ENCODE data around the gene GPHN.

GPHN gene

GRCh38 chr14:66735853-66736252 lies 227.9 kb downstream of the GPHN start:
- H4K20me1 ChIP-seq (ENCODE audit: insufficient read depth, low read length), result no peaks in the 10 kb centered on the region
- H3K9ac ChIP-seq (ENCODE audit: low read length), result no peak overlapping the region
- H3F3A ChIP-seq (ENCODE audit: insufficient read depth, low read length), result no peaks in the 10 kb centered on the region
- no peaks in the 10 kb centered on the region for H3K27me3 ChIP-seq (ENCODE audit: insufficient read depth, low read length)
- H3K27ac ChIP-seq (ENCODE audit: low read depth, low read length, poor library complexity, severe bottlenecking), result no peak overlapping the region
- H3K4me1 ChIP-seq (ENCODE audit: insufficient read depth, low read length, severe bottlenecking), result no peaks in the 10 kb centered on the region
- H3K4me3 ChIP-seq (ENCODE audit: low read depth, low read length, poor library complexity, severe bottlenecking), result no peak overlapping the region
- H3K9me3 ChIP-seq (ENCODE audit: low read length), result no peaks in the 10 kb centered on the region; the same call in 1 of the 2 replicates
- H3K79me2 ChIP-seq (ENCODE audit: insufficient read depth, low read length), result no peaks in the 10 kb centered on the region
- H3K9me2 ChIP-seq (ENCODE audit: low read depth, low read length), result no peaks in the 10 kb centered on the region
- H2AFZ ChIP-seq (ENCODE audit: low read length), result no peak overlapping the region
- TF ChIP-seq CTCF (IDR thresholded peaks at IDR 0.05; ENCODE audit: low read length) (no peak), EZH2 (IDR thresholded peaks at IDR 0.05; ENCODE audit: borderline replicate concordance, low read length) (no peak)
- H3K4me2 ChIP-seq (ENCODE audit: low read length), result no peak overlapping the region
- no peaks in the 10 kb centered on the region for H3K36me3 ChIP-seq (ENCODE audit: insufficient read depth, low read length)

DNA sequence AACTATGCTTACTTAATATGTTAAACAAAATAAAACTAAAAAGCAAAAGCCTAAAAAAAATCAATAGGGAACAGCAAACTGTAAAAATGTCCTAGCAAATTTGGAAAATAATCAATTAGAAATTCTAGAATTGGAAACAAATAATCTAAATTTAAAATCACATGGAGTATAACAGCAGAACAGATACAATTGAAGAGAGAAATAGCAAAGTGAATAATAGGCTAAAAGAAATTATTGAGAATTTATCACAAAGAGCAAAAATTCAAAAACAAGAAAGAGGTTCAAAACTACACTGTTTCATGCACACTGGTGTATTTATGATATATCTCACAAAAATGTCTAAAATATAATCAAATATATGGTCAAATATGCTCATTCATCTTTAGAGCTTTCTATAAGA lies 231.9 kb downstream of the GPHN start:
- no peaks in the 10 kb centered on the region for H3K4me1 ChIP-seq (ENCODE audit: insufficient read depth, low read length, severe bottlenecking)
- no peaks in the 10 kb centered on the region; the same call in 1 of the 2 replicates for H3K9me3 ChIP-seq (ENCODE audit: low read length)
- no peak overlapping the region for H3K4me3 ChIP-seq (ENCODE audit: low read depth, low read length, poor library complexity, severe bottlenecking)
- H3K27ac ChIP-seq (ENCODE audit: low read depth, low read length, poor library complexity, severe bottlenecking), result no peak overlapping the region
- H4K20me1 ChIP-seq (ENCODE audit: insufficient read depth, low read length), result no peaks in the 10 kb centered on the region
- TF ChIP-seq EZH2 (IDR thresholded peaks at IDR 0.05; ENCODE audit: borderline replicate concordance, low read length) (no peak), CTCF (IDR thresholded peaks at IDR 0.05; ENCODE audit: low read length) (no peak)
- H3K9me2 ChIP-seq (ENCODE audit: low read depth, low read length), result no peaks in the 10 kb centered on the region
- H3K27me3 ChIP-seq (ENCODE audit: insufficient read depth, low read length), result no peaks in the 10 kb centered on the region
- no peak overlapping the region for H2AFZ ChIP-seq (ENCODE audit: low read length)
- no peak overlapping the region for H3K9ac ChIP-seq (ENCODE audit: low read length)
- no peaks in the 10 kb centered on the region for H3F3A ChIP-seq (ENCODE audit: insufficient read depth, low read length)
- no peak overlapping the region for H3K4me2 ChIP-seq (ENCODE audit: low read length)
- no peaks in the 10 kb centered on the region for H3K79me2 ChIP-seq (ENCODE audit: insufficient read depth, low read length)
- H3K36me3 ChIP-seq (ENCODE audit: insufficient read depth, low read length), result no peaks in the 10 kb centered on the region

- no peaks in the 10 kb centered on the region for H3K9me3 ChIP-seq (ENCODE audit: low read length)
- H3K36me3 ChIP-seq (ENCODE audit: insufficient read depth, low read length), result no peaks in the 10 kb centered on the region
- no peak overlapping the region for H3K9ac ChIP-seq (ENCODE audit: low read length)
- TF ChIP-seq EZH2 (IDR thresholded peaks at IDR 0.05; ENCODE audit: borderline replicate concordance, low read length) (no peak), CTCF (IDR thresholded peaks at IDR 0.05; ENCODE audit: low read length) (no peak)
- no peaks in the 10 kb centered on the region for H3K4me1 ChIP-seq (ENCODE audit: insufficient read depth, low read length, severe bottlenecking)
- H3K9me2 ChIP-seq (ENCODE audit: low read depth, low read length), result no peaks in the 10 kb centered on the region
- H3K4me3 ChIP-seq (ENCODE audit: low read depth, low read length, poor library complexity, severe bottlenecking), result no peak overlapping the region
- H3K27me3 ChIP-seq (ENCODE audit: insufficient read depth, low read length), result no peaks in the 10 kb centered on the region
- no peak overlapping the region for H2AFZ ChIP-seq (ENCODE audit: low read length)
- no peak overlapping the region for H3K27ac ChIP-seq (ENCODE audit: low read depth, low read length, poor library complexity, severe bottlenecking)
- no peak overlapping the region for H3K4me2 ChIP-seq (ENCODE audit: low read length)
- H4K20me1 ChIP-seq (ENCODE audit: insufficient read depth, low read length), result no peaks in the 10 kb centered on the region
- no peaks in the 10 kb centered on the region for H3K79me2 ChIP-seq (ENCODE audit: insufficient read depth, low read length)
- no peaks in the 10 kb centered on the region for H3F3A ChIP-seq (ENCODE audit: insufficient read depth, low read length)
Observed at GRCh38 chr14:66745078-66745477, 237.1 kb downstream of the GPHN start.
